Measurements from ENCODE around the gene SLC7A10. TPM values are rescaled to one million over a fixed set of nuclear protein-coding genes. Genes with fewer than 3 reads are reported as not detected.

SLC7A10 gene
- total RNA-seq, 1 donor from 2014 or later, result not detected

DNA sequence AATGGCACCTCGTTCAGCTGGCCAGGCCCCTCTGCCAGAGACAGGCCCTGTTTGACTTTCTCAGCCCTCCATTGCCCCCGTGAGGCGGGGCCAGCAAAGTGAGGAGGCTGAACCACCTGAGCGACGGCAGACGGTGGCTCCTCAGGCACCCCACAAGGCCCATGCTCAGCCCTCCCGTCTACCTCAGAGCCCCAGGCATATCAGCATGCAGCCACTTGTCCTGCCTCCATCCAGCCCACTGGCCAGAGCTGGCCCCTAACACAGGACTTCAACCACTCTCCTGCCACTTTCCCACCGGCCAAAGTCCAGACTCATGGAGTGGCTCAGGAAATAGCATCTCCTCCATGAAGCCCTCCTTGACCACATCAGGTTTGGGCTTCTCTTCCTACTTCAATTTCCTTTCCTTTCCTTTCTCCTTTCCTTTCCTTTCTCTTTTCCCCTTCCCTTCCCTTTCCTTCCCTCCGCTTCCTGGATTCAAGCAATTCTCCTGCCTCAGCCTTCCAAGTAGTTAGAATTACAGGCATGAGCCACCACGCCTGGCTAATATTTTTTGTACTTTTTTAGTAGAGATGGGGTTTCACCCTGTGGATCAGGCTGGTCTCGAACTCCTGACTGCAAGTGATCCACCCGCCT, 9.3 kb downstream of the SLC7A10 start:
- Mint-ChIP-seq H3K27me3 (ENCODE audit: unreplicated experiment) (peaks cover 11% of the 10 kb centered on the region), H3K4me1 (ENCODE audit: unreplicated experiment) (no peaks in the 10 kb centered on the region), H3K27ac (ENCODE audit: unreplicated experiment) (no peak overlapping the region), H3K36me3 (ENCODE audit: unreplicated experiment) (no peaks in the 10 kb centered on the region), H3K9me3 (ENCODE audit: unreplicated experiment) (no peaks in the 10 kb centered on the region), H3K4me3 (ENCODE audit: unreplicated experiment) (no peak overlapping the region)
- DNase-seq (ENCODE audit: extremely low spot score, unreplicated experiment), result no peak
- TF ChIP-seq, protein P1, sequence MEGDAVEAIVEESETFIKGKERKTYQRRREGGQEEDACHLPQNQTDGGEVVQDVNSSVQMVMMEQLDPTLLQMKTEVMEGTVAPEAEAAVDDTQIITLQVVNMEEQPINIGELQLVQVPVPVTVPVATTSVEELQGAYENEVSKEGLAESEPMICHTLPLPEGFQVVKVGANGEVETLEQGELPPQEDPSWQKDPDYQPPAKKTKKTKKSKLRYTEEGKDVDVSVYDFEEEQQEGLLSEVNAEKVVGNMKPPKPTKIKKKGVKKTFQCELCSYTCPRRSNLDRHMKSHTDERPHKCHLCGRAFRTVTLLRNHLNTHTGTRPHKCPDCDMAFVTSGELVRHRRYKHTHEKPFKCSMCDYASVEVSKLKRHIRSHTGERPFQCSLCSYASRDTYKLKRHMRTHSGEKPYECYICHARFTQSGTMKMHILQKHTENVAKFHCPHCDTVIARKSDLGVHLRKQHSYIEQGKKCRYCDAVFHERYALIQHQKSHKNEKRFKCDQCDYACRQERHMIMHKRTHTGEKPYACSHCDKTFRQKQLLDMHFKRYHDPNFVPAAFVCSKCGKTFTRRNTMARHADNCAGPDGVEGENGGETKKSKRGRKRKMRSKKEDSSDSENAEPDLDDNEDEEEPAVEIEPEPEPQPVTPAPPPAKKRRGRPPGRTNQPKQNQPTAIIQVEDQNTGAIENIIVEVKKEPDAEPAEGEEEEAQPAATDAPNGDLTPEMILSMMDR (IDR thresholded peaks at IDR 0.05), result no peak

DNA sequence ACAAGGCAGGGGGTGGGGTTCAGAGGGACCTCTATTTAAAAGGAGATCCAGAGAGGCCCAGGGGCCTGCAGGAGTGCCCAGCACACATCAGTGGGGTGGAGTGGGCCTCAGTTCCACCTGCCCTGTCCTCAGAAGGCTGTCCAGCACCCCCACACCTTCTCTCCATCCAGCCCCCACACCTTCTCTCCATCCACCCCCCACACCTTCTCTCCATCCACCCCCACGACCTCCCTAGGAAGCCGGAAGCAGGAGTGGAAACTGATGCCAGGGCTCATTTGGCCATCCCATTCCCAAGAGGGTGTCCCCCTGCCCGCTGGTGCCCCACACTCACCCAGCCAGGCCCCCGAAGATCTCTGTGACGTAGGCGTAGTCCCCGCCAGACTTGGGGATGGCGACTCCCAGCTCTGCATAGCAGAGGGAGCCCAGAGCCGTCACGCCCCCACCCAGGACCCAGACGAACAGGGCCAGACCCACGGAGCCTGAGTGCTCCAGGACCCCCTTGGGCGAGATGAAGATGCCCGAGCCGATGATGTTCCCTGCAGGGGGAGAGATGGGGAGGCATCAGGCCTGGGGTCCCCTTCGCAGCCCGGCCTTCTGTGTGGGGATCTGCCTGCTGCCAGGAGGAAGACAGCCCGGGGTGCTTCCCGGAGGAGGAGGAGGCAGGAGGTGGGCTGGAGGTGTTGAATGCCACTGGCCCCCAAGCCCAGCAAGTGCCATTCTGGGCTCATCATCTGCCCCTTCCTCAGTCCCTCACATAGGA, 10.0 kb downstream of the SLC7A10 start:
- Mint-ChIP-seq H3K4me3 (ENCODE audit: unreplicated experiment) (no peak overlapping the region), H3K27me3 (ENCODE audit: unreplicated experiment) (peaks cover 4% of the 10 kb centered on the region), H3K27ac (ENCODE audit: unreplicated experiment) (no peak overlapping the region), H3K9me3 (ENCODE audit: unreplicated experiment) (no peaks in the 10 kb centered on the region), H3K36me3 (ENCODE audit: unreplicated experiment) (no peaks in the 10 kb centered on the region), H3K4me1 (ENCODE audit: unreplicated experiment) (no peaks in the 10 kb centered on the region)
- TF ChIP-seq, protein P1 (IDR thresholded peaks at IDR 0.05), result no peak
- no peak for DNase-seq (ENCODE audit: extremely low spot score, unreplicated experiment)

DNA sequence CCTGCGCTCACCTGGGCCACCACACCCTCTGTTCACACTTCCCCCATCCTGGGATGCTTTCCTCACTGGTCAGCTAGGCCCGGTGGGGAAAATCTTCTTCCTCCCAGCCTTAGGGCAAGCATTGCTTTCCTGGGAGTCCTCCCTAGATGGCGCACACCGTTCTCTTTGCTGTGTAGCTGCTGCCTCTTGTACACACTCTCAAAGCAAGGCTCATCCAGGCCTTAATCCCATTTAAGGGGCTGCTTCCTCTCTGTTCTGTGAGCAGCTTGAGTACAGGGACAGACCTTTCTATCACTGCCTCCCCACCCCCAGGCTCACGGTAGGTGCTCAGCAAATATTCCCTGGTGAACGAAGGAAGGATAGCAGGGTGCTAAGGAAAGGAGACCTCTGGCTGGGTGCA, 11.1 kb downstream of the SLC7A10 start:
- no peaks in the 10 kb centered on the region for H3K9me3 Mint-ChIP-seq (ENCODE audit: unreplicated experiment)
- H3K36me3 Mint-ChIP-seq (ENCODE audit: unreplicated experiment), result no peaks in the 10 kb centered on the region
- H3K27ac Mint-ChIP-seq (ENCODE audit: unreplicated experiment), result no peak overlapping the region
- no peak overlapping the region for H3K4me3 Mint-ChIP-seq (ENCODE audit: unreplicated experiment)
- H3K4me1 Mint-ChIP-seq (ENCODE audit: unreplicated experiment), result no peaks in the 10 kb centered on the region
- H3K27me3 Mint-ChIP-seq (ENCODE audit: unreplicated experiment), result peaks cover 2% of the 10 kb centered on the region
- DNase-seq (ENCODE audit: extremely low spot score, unreplicated experiment), result no peak
- TF ChIP-seq, protein P1 (IDR thresholded peaks at IDR 0.05), result no peak

DNA sequence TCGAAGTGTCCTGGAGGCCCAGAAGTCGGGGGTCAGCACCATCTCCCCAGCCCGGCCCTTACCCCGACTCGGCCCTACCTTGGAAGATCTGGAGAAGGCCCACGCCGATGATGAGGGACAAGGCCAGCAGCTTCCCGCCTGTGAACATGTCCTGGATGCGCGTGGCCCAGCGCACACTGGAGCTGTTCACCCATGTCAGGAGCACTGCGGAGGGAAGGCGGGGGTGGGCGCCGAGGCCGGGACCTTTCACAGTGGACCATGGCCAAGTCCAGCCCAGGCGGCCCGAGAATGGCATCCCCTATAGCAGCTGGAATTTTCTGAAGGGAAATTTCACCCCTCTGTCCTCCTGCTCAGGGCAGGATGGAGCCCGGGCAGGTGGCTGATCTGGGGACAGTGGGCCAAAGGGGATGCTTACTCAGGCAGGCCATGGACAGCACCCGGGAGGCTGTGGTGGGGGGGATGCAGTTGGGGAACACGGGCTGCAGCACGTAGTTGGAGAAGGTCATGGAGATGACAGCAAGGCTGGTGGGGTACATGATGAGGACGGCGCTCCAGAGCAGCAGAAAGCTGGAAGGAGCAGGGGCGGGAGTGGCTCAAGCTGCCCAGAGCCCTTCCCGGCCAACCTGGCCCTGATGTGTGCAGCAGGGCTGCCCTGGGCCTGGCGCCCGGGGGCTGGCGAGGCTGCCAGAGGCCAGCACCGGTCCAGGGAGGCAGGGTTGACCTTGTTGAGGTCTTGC, 13.0 kb downstream of the SLC7A10 start:
- Mint-ChIP-seq H3K4me3 (ENCODE audit: unreplicated experiment) (no peak overlapping the region), H3K4me1 (ENCODE audit: unreplicated experiment) (no peaks in the 10 kb centered on the region), H3K9me3 (ENCODE audit: unreplicated experiment) (no peaks in the 10 kb centered on the region), H3K27me3 (ENCODE audit: unreplicated experiment) (no peaks in the 10 kb centered on the region), H3K36me3 (ENCODE audit: unreplicated experiment) (no peaks in the 10 kb centered on the region), H3K27ac (ENCODE audit: unreplicated experiment) (no peak overlapping the region)
- TF ChIP-seq, protein P1 (IDR thresholded peaks at IDR 0.05), result no peak
- DNase-seq (ENCODE audit: extremely low spot score, unreplicated experiment), result no peak

All from osteocyte (in vitro differentiated cells).